Measurements from ENCODE around the gene ZFP3.
A peak's percentile ranks its signal among the peaks of the same experiment; 100 is the strongest.
"Not testable (repeated sequence)": the region's sequence is repeated elsewhere in the genome, so short reads cannot be mapped to it uniquely, and the experiment has no call there.

ZFP3 gene

GRCh38 chr17:5078106-5079028 lies at the start of gene ZFP3:
Gene ZFP3, plus strand, starts transcription at chr17:5078467. Its CDS starts 13,038 bp downstream, at chr17:5091505.
- DNase-seq: peak; percentile 88
- Mint-ChIP-seq H3K27ac (peak within 1 kb of the TSS; percentile 94), H3K27me3 (no peaks in the 10 kb centered on the region), H3K4me1 (ENCODE audit: low read depth) (peaks cover 36% of the 10 kb centered on the region), H3K9me3 (peaks cover 12% of the 10 kb centered on the region), H3K4me3 (peak within 1 kb of the TSS; percentile 84), H3K36me3 (ENCODE audit: low read depth) (peaks cover 41% of the 10 kb centered on the region)

- H3K36me3 Mint-ChIP-seq (ENCODE audit: low read depth); DNase-seq; H3K9me3 Mint-ChIP-seq; H3K4me3 Mint-ChIP-seq; H3K27me3 Mint-ChIP-seq: not testable (repeated sequence)
- peaks cover 27% of the 10 kb centered on the region for H3K4me1 Mint-ChIP-seq (ENCODE audit: low read depth)
- H3K27ac Mint-ChIP-seq: peak overlapping the region; percentile 33
Observed at GRCh38 chr17:5030168-5030567, 48.1 kb upstream of the ZFP3 start.

- H3K4me1 Mint-ChIP-seq (ENCODE audit: low read depth): peaks cover 27% of the 10 kb centered on the region
- H3K4me3 Mint-ChIP-seq: peak overlapping the region; percentile 72
- H3K27ac Mint-ChIP-seq: peak overlapping the region; percentile 86
- no peaks in the 10 kb centered on the region for H3K9me3 Mint-ChIP-seq
- DNase-seq: peak; percentile 88
- peaks cover 4% of the 10 kb centered on the region for H3K27me3 Mint-ChIP-seq
- no peaks in the 10 kb centered on the region for H3K36me3 Mint-ChIP-seq (ENCODE audit: low read depth)
Observed at GRCh38 chr17:5031365-5032082, 46.7 kb upstream of the ZFP3 start.

DNA sequence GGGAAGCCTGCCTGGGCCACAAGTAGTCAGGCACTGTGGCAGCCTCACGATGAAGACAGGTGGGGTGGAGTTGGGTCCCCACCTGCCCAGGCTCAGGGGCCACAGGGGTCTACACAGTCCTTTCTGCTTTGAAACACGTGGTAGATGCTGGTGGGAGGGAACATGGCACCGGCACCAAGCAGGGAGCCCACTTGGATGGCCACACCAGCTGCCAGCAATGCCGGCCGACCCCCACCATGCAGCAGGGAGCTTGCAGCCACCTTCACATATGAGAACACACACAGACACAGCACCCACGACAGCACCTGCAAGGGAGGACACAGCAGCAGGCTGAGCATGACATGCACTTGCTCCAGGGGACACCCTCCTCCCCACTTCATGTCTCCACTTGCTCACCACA lies 45.4 kb upstream of the ZFP3 start:
- DNase-seq: no peak
- Mint-ChIP-seq H3K36me3 (ENCODE audit: low read depth) (no peaks in the 10 kb centered on the region), H3K27me3 (peaks cover 4% of the 10 kb centered on the region), H3K9me3 (no peaks in the 10 kb centered on the region), H3K4me1 (ENCODE audit: low read depth) (peaks cover 27% of the 10 kb centered on the region), H3K4me3 (no peak overlapping the region), H3K27ac (no peak overlapping the region)

GRCh38 chr17:5033352-5034015 lies 44.8 kb upstream of the ZFP3 start:
- H3K4me1 Mint-ChIP-seq (ENCODE audit: low read depth): peaks cover 27% of the 10 kb centered on the region
- H3K27ac Mint-ChIP-seq: no peak overlapping the region
- H3K9me3 Mint-ChIP-seq: no peaks in the 10 kb centered on the region
- no peak for DNase-seq
- peaks cover 4% of the 10 kb centered on the region for H3K27me3 Mint-ChIP-seq
- H3K4me3 Mint-ChIP-seq: no peak overlapping the region
- no peaks in the 10 kb centered on the region for H3K36me3 Mint-ChIP-seq (ENCODE audit: low read depth)

GRCh38 chr17:5034063-5034462 lies 44.2 kb upstream of the ZFP3 start:
- no peaks in the 10 kb centered on the region for H3K9me3 Mint-ChIP-seq
- H3K36me3 Mint-ChIP-seq (ENCODE audit: low read depth): no peaks in the 10 kb centered on the region
- H3K27ac Mint-ChIP-seq: no peak overlapping the region
- peaks cover 4% of the 10 kb centered on the region for H3K27me3 Mint-ChIP-seq
- DNase-seq: no peak
- peaks cover 27% of the 10 kb centered on the region for H3K4me1 Mint-ChIP-seq (ENCODE audit: low read depth)
- H3K4me3 Mint-ChIP-seq: no peak overlapping the region

GRCh38 chr17:5034651-5035050 lies 43.6 kb upstream of the ZFP3 start:
- H3K4me3 Mint-ChIP-seq: no peak overlapping the region
- no peak for DNase-seq
- no peak overlapping the region for H3K27ac Mint-ChIP-seq
- no peaks in the 10 kb centered on the region for H3K36me3 Mint-ChIP-seq (ENCODE audit: low read depth)
- H3K9me3 Mint-ChIP-seq: no peaks in the 10 kb centered on the region
- H3K4me1 Mint-ChIP-seq (ENCODE audit: low read depth): peaks cover 27% of the 10 kb centered on the region
- H3K27me3 Mint-ChIP-seq: peaks cover 4% of the 10 kb centered on the region

DNA sequence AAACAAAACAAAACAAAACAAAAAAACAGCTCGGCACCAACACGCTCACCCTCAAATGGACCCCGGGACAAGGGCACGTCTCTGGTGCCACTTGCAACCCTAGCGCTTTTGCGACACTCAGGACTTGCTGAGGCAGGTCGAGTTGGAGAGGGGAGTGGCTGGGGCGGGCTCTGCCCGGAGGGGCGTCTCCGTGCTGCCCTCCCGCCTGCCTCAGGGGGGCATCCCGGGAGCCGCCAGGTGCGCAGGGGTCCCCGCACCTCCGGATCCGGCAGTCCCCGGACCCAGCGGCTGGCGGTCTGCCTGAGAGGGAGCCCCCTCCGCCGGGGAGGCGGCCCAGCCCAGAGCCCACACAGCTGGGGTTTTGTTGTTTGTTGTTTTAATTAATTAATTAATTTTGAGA lies 43.0 kb upstream of the ZFP3 start, which contains the start of gene SLC52A1:
Gene SLC52A1, minus strand, starts transcription at position 112 of the 400 bp plus-strand sequence. CDS start 820 bp downstream, outside the sequence.
- Mint-ChIP-seq H3K9me3 (no peaks in the 10 kb centered on the region), H3K27ac (no peak within 1 kb of the TSS), H3K4me1 (ENCODE audit: low read depth) (peaks cover 25% of the 10 kb centered on the region), H3K4me3 (no peak within 1 kb of the TSS), H3K27me3 (peaks cover 4% of the 10 kb centered on the region), H3K36me3 (ENCODE audit: low read depth) (no peaks in the 10 kb centered on the region)
- DNase-seq: no peak

GRCh38 chr17:5042157-5043022 lies 35.9 kb upstream of the ZFP3 start:
- no peaks in the 10 kb centered on the region for H3K36me3 Mint-ChIP-seq (ENCODE audit: low read depth)
- peaks cover 40% of the 10 kb centered on the region for H3K4me1 Mint-ChIP-seq (ENCODE audit: low read depth)
- H3K27me3 Mint-ChIP-seq: no peaks in the 10 kb centered on the region
- H3K27ac Mint-ChIP-seq: peak overlapping the region; percentile 83
- H3K4me3 Mint-ChIP-seq: peak overlapping the region; percentile 60
- DNase-seq: no peak
- no peaks in the 10 kb centered on the region for H3K9me3 Mint-ChIP-seq

DNA sequence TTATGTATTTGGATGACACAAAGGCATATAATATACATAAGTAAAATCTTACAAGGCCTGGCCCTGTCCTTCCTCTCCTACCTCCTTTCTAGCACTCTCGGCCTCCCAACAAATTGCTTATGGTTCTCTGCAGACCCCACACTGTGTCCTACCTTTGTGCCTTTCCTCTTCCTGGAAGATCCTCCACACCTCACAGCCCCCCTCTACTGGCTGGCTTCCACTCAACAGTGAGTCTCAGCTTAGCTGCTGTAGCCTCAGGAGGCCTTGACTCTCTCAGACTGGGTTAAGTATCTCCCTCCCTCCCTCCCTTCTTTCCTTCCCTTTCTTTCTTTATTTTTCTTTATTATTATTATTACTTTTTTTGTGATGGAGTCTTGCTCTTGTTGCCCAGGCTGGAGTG lies 34.7 kb upstream of the ZFP3 start:
- DNase-seq: no peak
- H3K9me3 Mint-ChIP-seq: no peaks in the 10 kb centered on the region
- no peak overlapping the region for H3K27ac Mint-ChIP-seq
- H3K4me3 Mint-ChIP-seq: no peak overlapping the region
- no peaks in the 10 kb centered on the region for H3K36me3 Mint-ChIP-seq (ENCODE audit: low read depth)
- peaks cover 49% of the 10 kb centered on the region for H3K4me1 Mint-ChIP-seq (ENCODE audit: low read depth)
- no peaks in the 10 kb centered on the region for H3K27me3 Mint-ChIP-seq

DNA sequence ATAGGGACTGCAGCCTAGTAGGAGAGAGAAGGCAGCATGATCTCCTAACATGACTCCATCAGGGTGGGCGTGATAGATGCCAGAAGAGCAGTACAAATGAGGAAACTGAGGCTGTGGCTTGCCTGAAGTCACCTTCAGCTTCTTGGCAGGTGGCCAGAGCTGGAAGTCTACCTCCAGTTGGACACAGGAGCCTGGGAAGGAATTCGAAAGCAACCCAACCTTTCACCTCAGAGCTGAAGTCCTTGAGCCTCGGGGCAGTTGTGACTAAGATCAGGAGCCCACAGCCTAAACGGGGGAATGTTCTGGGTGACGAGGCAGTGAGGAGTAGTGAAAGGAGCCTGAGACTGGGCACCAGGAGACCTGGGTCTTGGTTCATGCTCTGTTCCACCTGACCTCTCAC lies 33.6 kb upstream of the ZFP3 start:
- no peaks in the 10 kb centered on the region for H3K36me3 Mint-ChIP-seq (ENCODE audit: low read depth)
- H3K4me1 Mint-ChIP-seq (ENCODE audit: low read depth): peaks cover 57% of the 10 kb centered on the region
- no peak for DNase-seq
- H3K27me3 Mint-ChIP-seq: no peaks in the 10 kb centered on the region
- no peaks in the 10 kb centered on the region for H3K9me3 Mint-ChIP-seq
- no peak overlapping the region for H3K4me3 Mint-ChIP-seq
- no peak overlapping the region for H3K27ac Mint-ChIP-seq

DNA sequence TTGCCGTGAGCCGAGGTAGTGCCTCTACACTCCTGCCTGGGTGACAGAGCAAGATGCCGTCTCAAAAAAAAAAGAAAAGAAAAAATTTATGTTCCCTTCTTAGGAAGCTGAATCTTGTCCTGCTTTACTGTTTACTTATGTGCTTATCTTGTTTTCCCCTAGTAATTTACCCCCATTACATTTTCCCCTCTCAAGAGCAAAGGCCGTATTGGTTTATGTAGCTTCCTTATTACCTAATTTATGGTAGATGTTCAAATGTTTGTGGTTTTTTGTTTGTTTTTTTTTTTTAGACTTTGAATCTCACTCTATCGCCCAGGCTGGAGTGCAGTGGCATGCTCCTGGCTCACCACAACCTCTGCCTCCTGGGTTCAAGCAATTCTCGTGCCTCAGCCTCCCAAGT lies 32.8 kb upstream of the ZFP3 start:
- Mint-ChIP-seq H3K27ac (peak overlapping the region; percentile 63), H3K4me1 (ENCODE audit: low read depth) (peaks cover 61% of the 10 kb centered on the region), H3K36me3 (ENCODE audit: low read depth) (no peaks in the 10 kb centered on the region), H3K27me3 (no peaks in the 10 kb centered on the region), H3K9me3 (no peaks in the 10 kb centered on the region), H3K4me3 (no peak overlapping the region)
- no peak for DNase-seq

DNA sequence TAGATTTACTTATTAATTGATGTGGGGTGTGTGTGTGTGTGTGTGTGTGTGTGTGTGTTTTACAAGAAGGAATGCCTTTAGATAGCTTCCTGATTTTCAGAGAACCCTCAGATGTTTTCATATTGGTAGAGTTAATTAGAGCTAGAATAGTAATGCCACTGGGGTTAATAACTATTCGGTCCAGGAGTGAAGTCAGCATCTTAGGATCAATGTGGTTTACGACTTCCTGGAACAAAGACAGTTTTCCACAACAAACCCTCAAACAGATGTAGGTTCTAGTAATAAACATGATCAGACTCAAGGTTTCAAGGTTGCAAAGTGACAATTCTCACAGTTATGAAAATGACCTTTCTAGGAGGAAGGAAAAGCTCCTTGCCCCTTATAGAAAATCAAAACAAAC lies 30.8 kb upstream of the ZFP3 start:
- DNase-seq: no peak
- Mint-ChIP-seq H3K9me3 (no peaks in the 10 kb centered on the region), H3K4me3 (no peak overlapping the region), H3K36me3 (ENCODE audit: low read depth) (no peaks in the 10 kb centered on the region), H3K27me3 (no peaks in the 10 kb centered on the region), H3K27ac (peak overlapping the region; percentile 31), H3K4me1 (ENCODE audit: low read depth) (peaks cover 53% of the 10 kb centered on the region)

Measured in activated T-cell treated with anti-CD3 and anti-CD28 coated beads, Interleukin-2, amount 50 U/mL, for 24 hours (primary cell).